Endodermal cell (in vitro differentiated cells): ENCODE results near the gene PCDHGA8. TPM values are rescaled to one million over a fixed set of nuclear protein-coding genes. Genes with fewer than 3 reads are reported as not detected.

Source experiments
- DNase-seq: peaks from one replicate; pipeline ENCODE4 v3.0.0-alpha.2; 2017
- H3K27ac ChIP-seq: 2 replicates; pipeline ENCODE4 v1.5.1; 2013; ENCODE audit warnings: mild to moderate bottlenecking, low read depth, low read length, moderate library complexity
- H3K27me3 ChIP-seq: 2 replicates; pipeline ENCODE4 v1.6.1; 2013; ENCODE audit warnings: mild to moderate bottlenecking, low read length, moderate library complexity; ENCODE audit not compliant: insufficient read depth, control insufficient read depth, poor library complexity, severe bottlenecking
- H3K36me3 ChIP-seq: 2 replicates; pipeline ENCODE4 v1.7.0; 2013; ENCODE audit warnings: mild to moderate bottlenecking, low read length, moderate library complexity; ENCODE audit not compliant: control insufficient read depth, insufficient read depth
- H3K4me1 ChIP-seq: one replicate; pipeline ENCODE4 v1.7.0; 2013; ENCODE audit warnings: low read length; ENCODE audit not compliant: control insufficient read depth, insufficient read depth
- H3K4me3 ChIP-seq: 2 replicates; pipeline ENCODE4 v1.5.1; 2013; ENCODE audit warnings: mild to moderate bottlenecking, low read length, moderate library complexity
- H3K9ac ChIP-seq: 2 replicates; pipeline ENCODE4 v1.6.1; 2013; ENCODE audit warnings: mild to moderate bottlenecking, low read length, moderate library complexity; ENCODE audit not compliant: poor library complexity, severe bottlenecking; ENCODE audit errors: extremely low read depth
- H3K9me3 ChIP-seq: 2 replicates; pipeline ENCODE4 v1.6.1; 2013; ENCODE audit warnings: mild to moderate bottlenecking, low read length, moderate library complexity; ENCODE audit not compliant: control insufficient read depth
- H3K27ac Mint-ChIP-seq: 2 replicates; pipeline ENCODE4 v1.8.0; 2020; ENCODE audit warnings: mixed read lengths
- H3K27me3 Mint-ChIP-seq: 2 replicates; pipeline ENCODE4 v1.8.0; 2021; ENCODE audit warnings: mild to moderate bottlenecking, mixed read lengths; ENCODE audit not compliant: insufficient read depth
- H3K36me3 Mint-ChIP-seq: 2 replicates; pipeline ENCODE4 v1.8.0; 2020; ENCODE audit warnings: low read depth, mixed read lengths
- H3K4me1 Mint-ChIP-seq: 2 replicates; pipeline ENCODE4 v1.8.0; 2020; ENCODE audit warnings: mixed read lengths
- H3K4me3 Mint-ChIP-seq: 2 replicates; pipeline ENCODE4 v1.8.0; 2020; ENCODE audit warnings: mild to moderate bottlenecking, moderate library complexity, mixed read lengths
- H3K9me3 Mint-ChIP-seq: 2 replicates; pipeline ENCODE4 v1.8.0; 2020; ENCODE audit warnings: mild to moderate bottlenecking, mixed read lengths
- CTCF ChIP-seq: fragments of 200-600 bp; sonication (generic); conservative IDR thresholded peaks from 2 replicates; pipeline ENCODE4 v1.5.0; 2021; ENCODE audit warnings: antibody characterized with exemption, mild to moderate bottlenecking
- WGBS, 2 experiments: methylation state at CpG; one replicate each; pipeline versions ENCODE4 v1.1.5 to v1.1.7; 2013; ENCODE audit warnings: missing lambda C conversion rate in 2 of 2, mixed read lengths in 1 of 2; ENCODE audit not compliant: insufficient coverage in 1 of 2, insufficient read length in 1 of 2; 5-methylcytosine and 5-hydroxymethylcytosine counted together
- total RNA-seq, 2 donors: library from RNA; stranded (reverse); fragmentation: NEBNext Ultra II Directional in 1 of 2; extraction: Animal tissue kit (Norgen Biotek cat#: 25700) in 1 of 2; gene quantifications; 2 replicates in 1 of 2; 3 replicates in 1 of 2; pipeline ENCODE4 v1.2.1, GENCODE V29; 2021

Gene PCDHGA8
- total RNA-seq, 2 donors from 2014 or later: 1.1 to 3.0 TPM

DNA sequence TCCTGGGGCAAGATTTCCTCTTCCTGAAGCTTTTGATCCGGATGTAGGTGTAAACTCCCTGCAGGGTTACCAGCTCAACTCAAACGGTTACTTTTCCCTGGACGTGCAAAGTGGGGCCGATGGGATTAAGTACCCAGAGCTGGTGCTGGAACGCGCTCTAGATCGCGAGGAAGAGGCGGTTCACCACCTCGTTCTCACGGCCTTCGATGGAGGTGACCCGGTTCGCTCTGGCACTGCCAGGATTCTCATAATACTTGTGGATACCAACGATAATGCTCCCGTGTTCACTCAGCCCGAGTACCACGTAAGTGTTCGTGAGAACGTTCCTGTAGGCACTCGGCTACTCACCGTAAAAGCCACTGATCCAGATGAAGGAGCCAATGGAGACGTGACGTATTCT, 36.8 kb upstream of the PCDHGA8 start:
- H3K27me3 Mint-ChIP-seq: no peaks in the 10 kb centered on the region
- 92 to 95% methylated on average over 24 of the region's 24 CpGs for WGBS, 2 experiments
- peaks cover 68% of the 10 kb centered on the region for H3K9me3 Mint-ChIP-seq
- no peak for TF ChIP-seq CTCF
- H3K27me3 ChIP-seq: no peaks in the 10 kb centered on the region
- H3K4me1 ChIP-seq: no peaks in the 10 kb centered on the region
- no peaks in the 10 kb centered on the region for H3K4me1 Mint-ChIP-seq
- H3K9ac ChIP-seq: no peak overlapping the region
- no peak overlapping the region for H3K27ac Mint-ChIP-seq
- DNase-seq: no peak
- H3K4me3 ChIP-seq: no peak overlapping the region
- peaks cover 57% of the 10 kb centered on the region for H3K36me3 Mint-ChIP-seq
- H3K4me3 Mint-ChIP-seq: no peak overlapping the region
- no peaks in the 10 kb centered on the region for H3K36me3 ChIP-seq
- H3K27ac ChIP-seq: no peak overlapping the region
- H3K9me3 ChIP-seq: peaks cover 66% of the 10 kb centered on the region

DNA sequence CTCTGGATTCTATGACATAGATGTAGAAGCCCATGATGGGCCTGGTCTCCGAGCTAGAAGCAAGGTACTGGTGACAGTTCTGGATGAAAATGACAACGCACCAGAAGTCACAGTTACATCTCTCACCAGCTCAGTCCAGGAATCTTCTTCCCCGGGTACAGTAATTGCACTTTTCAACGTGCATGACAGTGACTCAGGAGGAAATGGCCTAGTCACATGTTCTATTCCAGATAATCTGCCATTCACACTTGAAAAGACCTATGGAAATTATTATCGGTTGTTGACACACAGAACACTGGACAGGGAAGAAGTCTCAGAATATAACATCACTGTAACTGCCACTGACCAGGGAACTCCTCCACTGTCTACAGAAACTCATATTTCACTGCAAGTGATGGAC, 36.3 kb upstream of the PCDHGA8 start:
- H3K27ac Mint-ChIP-seq: no peak overlapping the region
- H3K36me3 Mint-ChIP-seq: peaks cover 57% of the 10 kb centered on the region

DNA sequence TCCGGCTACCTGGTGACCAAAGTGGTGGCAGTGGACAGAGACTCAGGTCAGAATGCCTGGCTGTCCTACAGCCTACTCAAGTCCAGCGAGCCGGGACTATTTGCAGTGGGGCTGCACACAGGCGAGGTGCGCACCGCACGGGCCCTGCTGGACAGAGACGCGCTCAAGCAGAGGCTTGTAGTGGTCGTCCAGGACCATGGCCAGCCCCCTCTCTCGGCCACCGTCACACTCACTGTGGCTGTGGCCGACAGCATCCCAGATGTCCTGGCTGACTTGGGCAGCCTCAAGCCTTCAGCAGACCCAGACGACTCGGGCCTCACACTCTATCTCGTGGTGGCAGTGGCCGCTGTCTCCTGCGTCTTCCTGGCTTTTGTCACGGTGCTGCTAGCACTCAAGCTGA, 35.5 kb upstream of the PCDHGA8 start:
- Mint-ChIP-seq H3K4me1 (no peaks in the 10 kb centered on the region), H3K4me3 (no peak overlapping the region), H3K27ac (no peak overlapping the region), H3K36me3 (peaks cover 55% of the 10 kb centered on the region), H3K9me3 (peaks cover 69% of the 10 kb centered on the region), H3K27me3 (no peaks in the 10 kb centered on the region)
- WGBS, 2 experiments: 94 to 98% methylated on average over 18 to 19 of the region's 19 CpGs
- peaks cover 65% of the 10 kb centered on the region for H3K9me3 ChIP-seq
- H3K4me1 ChIP-seq: no peaks in the 10 kb centered on the region
- TF ChIP-seq CTCF: no peak
- H3K27ac ChIP-seq: no peak overlapping the region
- no peaks in the 10 kb centered on the region for H3K36me3 ChIP-seq
- no peaks in the 10 kb centered on the region for H3K27me3 ChIP-seq
- DNase-seq: no peak
- no peak overlapping the region for H3K9ac ChIP-seq
- no peak overlapping the region for H3K4me3 ChIP-seq

More for the DNA sequence above, 36.3 kb upstream of the PCDHGA8 start:
- TF ChIP-seq CTCF: no peak
- 80 to 96% methylated on average over 4 to 5 of the region's 5 CpGs for WGBS, 2 experiments
- DNase-seq: no peak
- Histone ChIP-seq H3K27me3 (no peaks in the 10 kb centered on the region), H3K4me1 (no peaks in the 10 kb centered on the region), H3K27ac (no peak overlapping the region), H3K36me3 (no peaks in the 10 kb centered on the region), H3K4me3 (no peak overlapping the region), H3K9ac (no peak overlapping the region), H3K9me3 (peaks cover 66% of the 10 kb centered on the region)
- peaks cover 68% of the 10 kb centered on the region for H3K9me3 Mint-ChIP-seq
- no peaks in the 10 kb centered on the region for H3K4me1 Mint-ChIP-seq
- no peak overlapping the region for H3K4me3 Mint-ChIP-seq
- H3K27me3 Mint-ChIP-seq: no peaks in the 10 kb centered on the region
